CD4-positive, alpha-beta T cell treated with Interleukin-12 subunit alpha and Interleukin-12 subunit beta, for 1 hour (primary cell): ENCODE data around the gene NCAM1.
"Not testable (repeated sequence)": the region's sequence is repeated elsewhere in the genome, so short reads cannot be mapped to it uniquely, and the experiment has no call there.

ENCODE experiments used
- DNase-seq: peaks from one replicate; pipeline ENCODE4 v3.0.0-alpha.2; 2020

The NCAM1 gene

GRCh38 chr11:113022262-113022661 lies 61.0 kb downstream of the NCAM1 start:
- no peak for DNase-seq

GRCh38 chr11:113023228-113023627 lies 62.0 kb downstream of the NCAM1 start:
- DNase-seq = no peak

GRCh38 chr11:113023986-113024385 lies 62.8 kb downstream of the NCAM1 start:
- no peak for DNase-seq

GRCh38 chr11:113026778-113027177 lies 65.6 kb downstream of the NCAM1 start:
- no peak for DNase-seq

GRCh38 chr11:113034576-113034975 lies 73.4 kb downstream of the NCAM1 start:
- DNase-seq = no peak

GRCh38 chr11:113035708-113036107 lies 74.5 kb downstream of the NCAM1 start:
- no peak for DNase-seq

GRCh38 chr11:113043698-113044097 lies 82.5 kb downstream of the NCAM1 start:
- DNase-seq = no peak

GRCh38 chr11:113045146-113045545 lies 83.9 kb downstream of the NCAM1 start:
- no peak for DNase-seq

GRCh38 chr11:113046866-113047265 lies 85.6 kb downstream of the NCAM1 start:
- DNase-seq = no peak

GRCh38 chr11:113048820-113049768 lies 87.9 kb downstream of the NCAM1 start:
- DNase-seq = no peak

GRCh38 chr11:113053042-113053441 lies 91.8 kb downstream of the NCAM1 start:
- DNase-seq = not testable (repeated sequence)

- DNase-seq = no peak
Measured at GRCh38 chr11:113057038-113057437, 95.8 kb downstream of the NCAM1 start.

- no peak for DNase-seq
Measured at GRCh38 chr11:113059548-113059947, 98.3 kb downstream of the NCAM1 start.

- DNase-seq = no peak
Measured at GRCh38 chr11:113065330-113065729, 104.1 kb downstream of the NCAM1 start.

GRCh38 chr11:113072237-113072858 lies 111.1 kb downstream of the NCAM1 start:
- no peak for DNase-seq

- DNase-seq = no peak
Measured at GRCh38 chr11:113073290-113073953, 112.2 kb downstream of the NCAM1 start.

- no peak for DNase-seq
Measured at GRCh38 chr11:113075586-113076095, 114.4 kb downstream of the NCAM1 start.

GRCh38 chr11:113077379-113077778 lies 116.2 kb downstream of the NCAM1 start:
- DNase-seq = no peak

- no peak for DNase-seq
Measured at GRCh38 chr11:113082341-113082955, 121.2 kb downstream of the NCAM1 start.

GRCh38 chr11:113083571-113083970 lies 122.4 kb downstream of the NCAM1 start:
- no peak for DNase-seq

GRCh38 chr11:113084297-113084696 lies 123.1 kb downstream of the NCAM1 start:
- DNase-seq = no peak

- no peak for DNase-seq
Measured at GRCh38 chr11:113085446-113085845, 124.2 kb downstream of the NCAM1 start.

GRCh38 chr11:113087706-113088105 lies 126.5 kb downstream of the NCAM1 start:
- no peak for DNase-seq
